Osteoblast (primary cell): ENCODE data around the gene MMP10. TPM values are rescaled to one million over a fixed set of nuclear protein-coding genes. Genes with fewer than 3 reads are reported as not detected.
"Not testable (repeated sequence)": the region's sequence is repeated elsewhere in the genome, so short reads cannot be mapped to it uniquely, and the experiment has no call there.

Experiments used
- DNase-seq: peaks from one replicate; pipeline ENCODE4 v3.0.0; 2011; ENCODE audit warnings: low spot score, mixed read lengths; ENCODE audit not compliant: insufficient read length; ENCODE audit errors: missing footprints
- H2AFZ ChIP-seq: 2 replicates; pipeline ENCODE4 v1.6.0; 2011; ENCODE audit warnings: mild to moderate bottlenecking, low read length
- H3K27ac ChIP-seq: 2 replicates; pipeline ENCODE4 v1.5.1; 2011; ENCODE audit warnings: mild to moderate bottlenecking, low read depth, low read length, moderate library complexity
- H3K27me3 ChIP-seq: 2 replicates; pipeline ENCODE4 v1.6.0; 2012; ENCODE audit warnings: mild to moderate bottlenecking, control low read depth, inconsistent platforms, low read length, moderate library complexity; ENCODE audit not compliant: insufficient read depth
- H3K36me3 ChIP-seq: 2 replicates; pipeline ENCODE4 v1.5.1; 2011; ENCODE audit warnings: mild to moderate bottlenecking, low read length, control low read depth, moderate library complexity; ENCODE audit not compliant: insufficient read depth
- H3K4me1 ChIP-seq: 2 replicates; pipeline ENCODE4 v1.5.1; 2011; ENCODE audit warnings: mild to moderate bottlenecking, low read length, control low read depth, moderate library complexity; ENCODE audit not compliant: insufficient read depth
- H3K4me2 ChIP-seq: 2 replicates; pipeline ENCODE4 v1.6.0; 2011; ENCODE audit warnings: mild to moderate bottlenecking, low read length; ENCODE audit not compliant: insufficient read depth
- H3K4me3 ChIP-seq: fragments of 200-600 bp; sonication (generic); 3 replicates; pipeline ENCODE4 v1.5.1; 2012; ENCODE audit warnings: mild to moderate bottlenecking, low read length, inconsistent platforms; ENCODE audit not compliant: insufficient read depth
- H3K79me2 ChIP-seq: 2 replicates; pipeline ENCODE4 v1.6.0; 2012; ENCODE audit warnings: mild to moderate bottlenecking, low read length, control low read depth, inconsistent platforms; ENCODE audit not compliant: insufficient read depth
- H3K9me3 ChIP-seq: 2 replicates; pipeline ENCODE4 v1.5.1; 2011; ENCODE audit warnings: low read depth, low read length, control low read depth
- H4K20me1 ChIP-seq: 2 replicates; pipeline ENCODE4 v1.6.0; 2012; ENCODE audit warnings: mild to moderate bottlenecking, low read length, control low read depth; ENCODE audit not compliant: insufficient read depth
- CTCF ChIP-seq: IDR thresholded peaks from 2 replicates; pipeline ENCODE4 v1.5.1; 2011; ENCODE audit warnings: mild to moderate bottlenecking, low read depth, low read length, moderate library complexity; ENCODE audit errors: extremely low read depth
- total RNA-seq: library from RNA; depleted of rRNA; stranded (reverse); fragments of >200 nt; gene quantifications from 2 replicates; pipeline ENCODE4 v1.2.3, GENCODE V29; 2012

MMP10 gene
- total RNA-seq, 1 donor: not detected

GRCh38 chr11:102734650-102735049 is 45.8 kb downstream of the MMP10 start:
- no peak overlapping the region for H3K4me2 ChIP-seq
- H3K9me3 ChIP-seq: no peaks in the 10 kb centered on the region
- no peaks in the 10 kb centered on the region for H3K79me2 ChIP-seq
- H2AFZ ChIP-seq: no peak overlapping the region
- no peak for DNase-seq
- H3K27me3 ChIP-seq: peaks cover 39% of the 10 kb centered on the region
- no peak for TF ChIP-seq CTCF
- no peak overlapping the region for H3K4me3 ChIP-seq
- no peaks in the 10 kb centered on the region for H3K36me3 ChIP-seq
- no peaks in the 10 kb centered on the region for H3K4me1 ChIP-seq
- no peak overlapping the region for H3K27ac ChIP-seq
- no peaks in the 10 kb centered on the region for H4K20me1 ChIP-seq

GRCh38 chr11:102733232-102733875 is 47.1 kb downstream of the MMP10 start:
- Histone ChIP-seq H2AFZ (no peak overlapping the region), H4K20me1 (no peaks in the 10 kb centered on the region), H3K79me2 (no peaks in the 10 kb centered on the region), H3K4me3 (no peak overlapping the region), H3K9me3 (no peaks in the 10 kb centered on the region), H3K27me3 (peaks cover 34% of the 10 kb centered on the region), H3K4me1 (no peaks in the 10 kb centered on the region), H3K27ac (no peak overlapping the region), H3K4me2 (no peak overlapping the region), H3K36me3 (no peaks in the 10 kb centered on the region)
- peak; percentile 82 for DNase-seq
- peak; percentile 89 for TF ChIP-seq CTCF

- not testable (repeated sequence) for H2AFZ ChIP-seq, H3K4me1 ChIP-seq, H3K79me2 ChIP-seq, H3K9me3 ChIP-seq, H3K27ac ChIP-seq, H3K4me3 ChIP-seq, H3K4me2 ChIP-seq, H3K36me3 ChIP-seq, DNase-seq, H4K20me1 ChIP-seq
- H3K27me3 ChIP-seq: peaks cover 19% of the 10 kb centered on the region
These were observed 49.5 kb downstream of the MMP10 start for GRCh38 chr11:102730944-102731343.

GRCh38 chr11:102729849-102730815 is 50.3 kb downstream of the MMP10 start:
- no peak for DNase-seq
- Histone ChIP-seq H3K4me3 (no peak overlapping the region), H3K4me2 (no peak overlapping the region)

More at GRCh38 chr11:102729849-102730815, 50.3 kb downstream of the MMP10 start:
- no peak for TF ChIP-seq CTCF
- no peaks in the 10 kb centered on the region for H3K9me3 ChIP-seq
- no peaks in the 10 kb centered on the region for H3K79me2 ChIP-seq
- H2AFZ ChIP-seq: peak overlapping the region; percentile 23
- no peaks in the 10 kb centered on the region for H3K36me3 ChIP-seq
- H4K20me1 ChIP-seq: no peaks in the 10 kb centered on the region
- H3K4me1 ChIP-seq: no peaks in the 10 kb centered on the region
- H3K27ac ChIP-seq: no peak overlapping the region
- H3K27me3 ChIP-seq: peaks cover 15% of the 10 kb centered on the region
